Heart left ventricle (tissue), 16 donors: ENCODE measurements around the gene CAPN9. TPM values are rescaled to one million over a fixed set of nuclear protein-coding genes. Genes with fewer than 3 reads are reported as not detected.
"Not testable (repeated sequence)": the region's sequence is repeated elsewhere in the genome, so short reads cannot be mapped to it uniquely, and the experiment has no call there.

Experiments
- ATAC-seq, 4 donors: fragments of 200-7000 bp; cut with Tn5 transposase; one replicate each; pipeline ENCODE4 v1.9.1; 2020 to 2022; ENCODE audit warnings: moderate library complexity in 4 of 4, mild to moderate bottlenecking in 3 of 4, moderate number of reproducible peaks in 1 of 4
- DNase-seq, 5 donors: peaks; one replicate each; pipeline ENCODE4 v3.0.0-alpha.2; 2020
- H3K27ac ChIP-seq, 12 donors: fragments of 200-600 bp; sonication (generic) in 4 of 12; one replicate each; pipeline versions ENCODE4 v1.5.0 to v1.8.0; 2016 to 2022; ENCODE audit warnings: mild to moderate bottlenecking in 2 of 12
- H3K27me3 ChIP-seq, 9 donors: fragments of 200-600 bp; sonication (generic) in 2 of 9; one replicate each; pipeline versions ENCODE4 v1.5.1 to v1.8.0; 2016 to 2022; ENCODE audit warnings: mild to moderate bottlenecking in 3 of 9
- H3K36me3 ChIP-seq, 9 donors: fragments of 200-600 bp; sonication (generic) in 2 of 9; one replicate each; pipeline versions ENCODE4 v1.5.0 to v1.8.0; 2018 to 2022; ENCODE audit warnings: mild to moderate bottlenecking in 2 of 9
- H3K4me1 ChIP-seq, 12 donors: fragments of 200-600 bp; sonication (generic) in 4 of 12; one replicate each; pipeline versions ENCODE4 v1.5.0 to v1.8.0; 2016 to 2022; ENCODE audit warnings: mild to moderate bottlenecking in 3 of 12
- H3K4me3 ChIP-seq, 12 donors: fragments of 200-600 bp; sonication (generic) in 4 of 12; one replicate each; pipeline versions ENCODE4 v1.5.0 to v1.8.0; 2017 to 2022; ENCODE audit warnings: mild to moderate bottlenecking in 9 of 12, moderate library complexity in 4 of 12
- H3K9me3 ChIP-seq, 12 donors: fragments of 200-600 bp; sonication (generic) in 4 of 12; one replicate each; pipeline versions ENCODE4 v1.5.0 to v1.8.0; 2016 to 2022; ENCODE audit warnings: mild to moderate bottlenecking in 1 of 12
- POLR2A ChIP-seq, 2 donors: fragments of 450-650 bp; IDR thresholded peaks; one replicate each; pipeline ENCODE4 v1.6.1; 2017; ENCODE audit warnings: antibody characterized with exemption in 2 of 2, mild to moderate bottlenecking in 2 of 2, moderate library complexity in 2 of 2
- WGBS, 4 donors: extraction: QIAGEN DNeasy Blood & Tissue Kit in 2 of 4; methylation state at CpG; one replicate each; pipeline versions ENCODE4 v1.1.5 to v1.1.7; 2013 to 2018; 5-methylcytosine and 5-hydroxymethylcytosine counted together
- intact Hi-C, 10 donors: fragments of 100-400 bp; cut with DNase I; formaldehyde crosslinking; loops; one replicate each; pipeline versions ENCODE4 v1.11.1 to v1.14.2; 2022
- long read RNA-seq, 3 donors: library from polyadenylated mRNA; unstranded; transcript quantifications; one replicate each; pipeline ENCODE4 v2.0.0, GENCODE V29; 2020 to 2021
- polyA plus RNA-seq, 2 donors: library from polyadenylated mRNA; stranded (reverse); fragments of 200-250 nt; gene quantifications; one replicate each; pipeline ENCODE4 v1.2.3, GENCODE V29; 2013
- total RNA-seq, 9 donors: library from RNA; depleted of rRNA in 2 of 9; stranded (reverse); fragments of >200 nt in 2 of 9; fragmentation: NEBNext Ultra II Directional in 3 of 9; extraction: Animal tissue kit (Norgen Biotek cat#: 25700) in 3 of 9; gene quantifications; one replicate each; pipeline versions ENCODE4 v1.1.0 to v1.2.4, GENCODE V29; 2016 to 2023
- TF ChIP-seq, protein P1 (sequence below), 12 donors: fragments of 200-600 bp; sonication (generic) in 4 of 12; IDR thresholded peaks; one replicate each; pipeline versions ENCODE4 v1.5.0 to v1.8.0; 2018 to 2022; ENCODE audit warnings: antibody characterized with exemption in 12 of 12, mild to moderate bottlenecking in 5 of 12
- donor health status: ischemic (EF 13 %, LVEDD 7.1; RV severe dilation, severe dysfunction).
- donor health status: healthy with polysubstance abuse.
- donor health status: DM: no; HTN: yes; CAD: no.
- donor health status: DM: no; HTN: no; CAD: no.
- donor health status: ischemic (EF 25% LVEDD 6.9; RV normal size, moderate dysfunction).
- donor health status: ischemic (EF 25% LVEDD 5.7; RV mildly dilated, moderate dysfunction).
- donor health status: healthy.
- donor health status: DM: yes; HTN: yes; CAD: no.
- donor health status: ischemic (EF 35%, LVEDD 5.7; RV mildly dilated, moderate dysfunction).
- donor health status: nonischemic (EF 11% LVEDD 7.7; RV severe dilation, severe dysfunction).
- donor health status: DM: yes; HTN: yes; CAD: no.
- donor health status: PGD.
- donor health status: ischemic (EF 29% LVEDD 5.4; RV normal size, mild dysfunction).
- donor health status: nonischemic (EF 23%, LVEDD 6.1; RV moderate dilation, normal function).

The CAPN9 gene, protein sequence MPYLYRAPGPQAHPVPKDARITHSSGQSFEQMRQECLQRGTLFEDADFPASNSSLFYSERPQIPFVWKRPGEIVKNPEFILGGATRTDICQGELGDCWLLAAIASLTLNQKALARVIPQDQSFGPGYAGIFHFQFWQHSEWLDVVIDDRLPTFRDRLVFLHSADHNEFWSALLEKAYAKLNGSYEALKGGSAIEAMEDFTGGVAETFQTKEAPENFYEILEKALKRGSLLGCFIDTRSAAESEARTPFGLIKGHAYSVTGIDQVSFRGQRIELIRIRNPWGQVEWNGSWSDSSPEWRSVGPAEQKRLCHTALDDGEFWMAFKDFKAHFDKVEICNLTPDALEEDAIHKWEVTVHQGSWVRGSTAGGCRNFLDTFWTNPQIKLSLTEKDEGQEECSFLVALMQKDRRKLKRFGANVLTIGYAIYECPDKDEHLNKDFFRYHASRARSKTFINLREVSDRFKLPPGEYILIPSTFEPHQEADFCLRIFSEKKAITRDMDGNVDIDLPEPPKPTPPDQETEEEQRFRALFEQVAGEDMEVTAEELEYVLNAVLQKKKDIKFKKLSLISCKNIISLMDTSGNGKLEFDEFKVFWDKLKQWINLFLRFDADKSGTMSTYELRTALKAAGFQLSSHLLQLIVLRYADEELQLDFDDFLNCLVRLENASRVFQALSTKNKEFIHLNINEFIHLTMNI
- under 1 TPM in 3 of 9 donors, not detected in 6; 0.12 to 0.31 (median 0.22) TPM for total RNA-seq
- under 1 TPM in 1 of 2 donors, not detected in 1; 0.04 TPM for polyA plus RNA-seq
- long read RNA-seq, donor 1, result 0 reads
- long read RNA-seq, donor 2, result 0 reads
- long read RNA-seq, donor 3, result 0 reads

GRCh38 chr1:230747127-230747730 lies at the start of gene CAPN9:
Gene CAPN9, plus strand, starts transcription at chr1:230747388. Its CDS starts 109 bp downstream, at chr1:230747497.
- H3K27ac ChIP-seq, result no peak within 1 kb of the TSS
- H3K36me3 ChIP-seq, result no peaks in the 10 kb centered on the region
- no peak within 1 kb of the TSS for H3K4me3 ChIP-seq
- DNase-seq (no peak), ATAC-seq (no peak)
- TF ChIP-seq, protein P1, sequence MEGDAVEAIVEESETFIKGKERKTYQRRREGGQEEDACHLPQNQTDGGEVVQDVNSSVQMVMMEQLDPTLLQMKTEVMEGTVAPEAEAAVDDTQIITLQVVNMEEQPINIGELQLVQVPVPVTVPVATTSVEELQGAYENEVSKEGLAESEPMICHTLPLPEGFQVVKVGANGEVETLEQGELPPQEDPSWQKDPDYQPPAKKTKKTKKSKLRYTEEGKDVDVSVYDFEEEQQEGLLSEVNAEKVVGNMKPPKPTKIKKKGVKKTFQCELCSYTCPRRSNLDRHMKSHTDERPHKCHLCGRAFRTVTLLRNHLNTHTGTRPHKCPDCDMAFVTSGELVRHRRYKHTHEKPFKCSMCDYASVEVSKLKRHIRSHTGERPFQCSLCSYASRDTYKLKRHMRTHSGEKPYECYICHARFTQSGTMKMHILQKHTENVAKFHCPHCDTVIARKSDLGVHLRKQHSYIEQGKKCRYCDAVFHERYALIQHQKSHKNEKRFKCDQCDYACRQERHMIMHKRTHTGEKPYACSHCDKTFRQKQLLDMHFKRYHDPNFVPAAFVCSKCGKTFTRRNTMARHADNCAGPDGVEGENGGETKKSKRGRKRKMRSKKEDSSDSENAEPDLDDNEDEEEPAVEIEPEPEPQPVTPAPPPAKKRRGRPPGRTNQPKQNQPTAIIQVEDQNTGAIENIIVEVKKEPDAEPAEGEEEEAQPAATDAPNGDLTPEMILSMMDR (IDR thresholded peaks at IDR 0.05), result no peak
- TF ChIP-seq POLR2A (IDR thresholded peaks at IDR 0.05), result no peak
- no peaks in the 10 kb centered on the region for H3K9me3 ChIP-seq
- H3K4me1 ChIP-seq, result peaks cover 0 to 2% (median 0%) of the 10 kb centered on the region in 12 donors
- intact Hi-C loops, result no loop called here
- no peaks in the 10 kb centered on the region for H3K27me3 ChIP-seq
- WGBS, 4 donors, result 79 to 82% (median 80%) methylated on average over 14 of the region's 14 CpGs

- TF ChIP-seq, protein P1 (IDR thresholded peaks at IDR 0.05), result no peak
- TF ChIP-seq POLR2A (IDR thresholded peaks at IDR 0.05), result no peak
- 92 to 93% (median 93%) methylated on average over 14 of the region's 14 CpGs for WGBS, 4 donors
- no peak for ATAC-seq
- intact Hi-C loops, result no loop called here
- Histone ChIP-seq H3K36me3 (peaks cover 0 to 32% (median 17%) of the 10 kb centered on the region in 9 donors), H3K9me3 (no peaks in the 10 kb centered on the region), H3K4me1 (peaks cover 0 to 15% (median 0%) of the 10 kb centered on the region in 12 donors), H3K27me3 (no peaks in the 10 kb centered on the region), H3K4me3 (no peak overlapping the region), H3K27ac (no peak overlapping the region)
- DNase-seq, result no peak
Measured at GRCh38 chr1:230698130-230698529, 49.1 kb upstream of the CAPN9 start.

DNA sequence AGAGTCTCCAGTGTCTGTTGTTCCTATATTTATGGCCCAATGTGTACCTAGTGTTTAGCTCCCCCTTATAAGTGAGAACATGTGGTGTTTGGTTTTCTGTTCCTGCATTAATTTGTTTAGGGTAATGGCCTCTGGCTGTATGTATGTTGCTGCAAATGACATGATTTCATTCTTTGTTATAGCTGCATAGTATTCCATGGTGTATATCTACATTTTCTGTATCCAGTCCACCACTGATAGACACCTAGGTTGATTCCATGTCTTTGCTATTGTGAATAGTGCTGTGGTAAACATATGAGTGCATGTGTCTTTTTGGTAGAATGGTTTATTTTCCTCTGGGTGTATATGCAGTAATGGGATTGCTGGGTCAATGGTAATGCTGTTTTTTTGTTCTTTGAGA lies 48.2 kb upstream of the CAPN9 start:
- H3K27ac ChIP-seq, DNase-seq, H3K27me3 ChIP-seq, H3K4me3 ChIP-seq, intact Hi-C loops, H3K9me3 ChIP-seq, ATAC-seq: not testable (repeated sequence)
- peaks cover 0 to 26% (median 17%) of the 10 kb centered on the region in 9 donors for H3K36me3 ChIP-seq
- H3K4me1 ChIP-seq, result peaks cover 0 to 15% (median 0%) of the 10 kb centered on the region in 12 donors

GRCh38 chr1:230699716-230700115 lies 47.5 kb upstream of the CAPN9 start:
- DNase-seq, result no peak
- no peak overlapping the region for H3K27ac ChIP-seq
- 93 to 97% (median 95%) methylated on average over 1 of the region's 1 CpG for WGBS, 4 donors
- H3K9me3 ChIP-seq, result no peaks in the 10 kb centered on the region
- TF ChIP-seq, protein P1 (IDR thresholded peaks at IDR 0.05), result no peak
- TF ChIP-seq POLR2A (IDR thresholded peaks at IDR 0.05), result no peak
- peaks cover 0 to 15% (median 0%) of the 10 kb centered on the region in 12 donors for H3K4me1 ChIP-seq
- no peaks in the 10 kb centered on the region for H3K27me3 ChIP-seq
- no peak for ATAC-seq
- intact Hi-C loops, result no loop called here
- H3K4me3 ChIP-seq, result no peak overlapping the region
- peaks cover 0 to 26% (median 16%) of the 10 kb centered on the region in 9 donors for H3K36me3 ChIP-seq
